Measurements from ENCODE around the gene PPM1B.

The PPM1B gene

GRCh38 chr2:44168681-44169154, at the start of gene PPM1B (continued):
- TF ChIP-seq ZFP37 (tag by site-specific recombination; IDR thresholded peaks at IDR 0.05) (0 out of 2 replicates have a peak, but pooled peaks have one; percentile 21), ZNF677 (tag by site-specific recombination; IDR thresholded peaks at IDR 0.05) (no peak), KLF1 (tag by site-specific recombination; IDR thresholded peaks at IDR 0.05) (no peak), ZFHX2 (tag by site-specific recombination; conservative IDR thresholded peaks at IDR 0.05) (peak; percentile 40), ZXDB (tag by site-specific recombination; IDR thresholded peaks at IDR 0.05) (peak; percentile 42), HOXD13 (CRISPR knock-in tag; IDR thresholded peaks at IDR 0.05; ENCODE audit: borderline replicate concordance) (no peak), ZBTB11 (tag by site-specific recombination; conservative IDR thresholded peaks at IDR 0.05; ENCODE audit: low read depth) (peak; percentile 61; the same call in 1 of the 2 replicates), BCL11B (tag by site-specific recombination; IDR thresholded peaks at IDR 0.05; ENCODE audit: low read depth) (no peak), ZNF549 (tag by site-specific recombination; IDR thresholded peaks at IDR 0.05) (no peak), ZNF560 (tag by site-specific recombination; IDR thresholded peaks at IDR 0.05; ENCODE audit: borderline replicate concordance) (no peak), OVOL3 (tag by site-specific recombination; IDR thresholded peaks at IDR 0.05) (no peak), ZNF169 (tag by site-specific recombination; IDR thresholded peaks at IDR 0.05) (no peak), ZNF221 (tag by site-specific recombination; IDR thresholded peaks at IDR 0.05; ENCODE audit: borderline replicate concordance) (no peak), ZNF514 (tag by site-specific recombination; IDR thresholded peaks at IDR 0.05) (no peak), KLF10 (tag by site-specific recombination; IDR thresholded peaks at IDR 0.05) (peak; percentile 65; the same call in 1 of the 2 replicates), ZNF704 (tag by site-specific recombination; IDR thresholded peaks at IDR 0.05) (no peak), ZNF426 (tag by site-specific recombination; IDR thresholded peaks at IDR 0.05) (no peak), ZNF366 (tag by site-specific recombination; conservative IDR thresholded peaks at IDR 0.05) (no peak), ZNF423 (tag by site-specific recombination; IDR thresholded peaks at IDR 0.05) (peak; percentile 44; the same call in 1 of the 2 replicates), SCRT2 (tag by site-specific recombination; IDR thresholded peaks at IDR 0.05) (no peak), OSR2 (tag by site-specific recombination; IDR thresholded peaks at IDR 0.05) (no peak), ZNF548 (tag by site-specific recombination; IDR thresholded peaks at IDR 0.05) (no peak), YY1 (tag by site-specific recombination; IDR thresholded peaks at IDR 0.05) (peak; percentile 70), ZNF114 (tag by site-specific recombination; IDR thresholded peaks at IDR 0.05) (no peak), ZNF184 (tag by site-specific recombination; IDR thresholded peaks at IDR 0.05) (no peak), ZNF211 (tag by site-specific recombination; IDR thresholded peaks at IDR 0.05; ENCODE audit: low read depth) (no peak), ZNF292 (tag by site-specific recombination; IDR thresholded peaks at IDR 0.05; ENCODE audit: borderline replicate concordance, low read depth) (no peak), MEIS1 (CRISPR knock-in tag; IDR thresholded peaks at IDR 0.05; ENCODE audit: borderline replicate concordance) (no peak), ZBTB49 (tag by site-specific recombination; IDR thresholded peaks at IDR 0.05; ENCODE audit: low read depth) (no peak)
- TF ChIP-seq, protein P1, sequence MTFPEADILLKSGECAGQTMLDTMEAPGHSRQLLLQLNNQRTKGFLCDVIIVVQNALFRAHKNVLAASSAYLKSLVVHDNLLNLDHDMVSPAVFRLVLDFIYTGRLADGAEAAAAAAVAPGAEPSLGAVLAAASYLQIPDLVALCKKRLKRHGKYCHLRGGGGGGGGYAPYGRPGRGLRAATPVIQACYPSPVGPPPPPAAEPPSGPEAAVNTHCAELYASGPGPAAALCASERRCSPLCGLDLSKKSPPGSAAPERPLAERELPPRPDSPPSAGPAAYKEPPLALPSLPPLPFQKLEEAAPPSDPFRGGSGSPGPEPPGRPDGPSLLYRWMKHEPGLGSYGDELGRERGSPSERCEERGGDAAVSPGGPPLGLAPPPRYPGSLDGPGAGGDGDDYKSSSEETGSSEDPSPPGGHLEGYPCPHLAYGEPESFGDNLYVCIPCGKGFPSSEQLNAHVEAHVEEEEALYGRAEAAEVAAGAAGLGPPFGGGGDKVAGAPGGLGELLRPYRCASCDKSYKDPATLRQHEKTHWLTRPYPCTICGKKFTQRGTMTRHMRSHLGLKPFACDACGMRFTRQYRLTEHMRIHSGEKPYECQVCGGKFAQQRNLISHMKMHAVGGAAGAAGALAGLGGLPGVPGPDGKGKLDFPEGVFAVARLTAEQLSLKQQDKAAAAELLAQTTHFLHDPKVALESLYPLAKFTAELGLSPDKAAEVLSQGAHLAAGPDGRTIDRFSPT (tag by site-specific recombination; IDR thresholded peaks at IDR 0.05): peak; percentile 36; the same call in 1 of the 2 replicates
- TF ChIP-seq, protein P2, sequence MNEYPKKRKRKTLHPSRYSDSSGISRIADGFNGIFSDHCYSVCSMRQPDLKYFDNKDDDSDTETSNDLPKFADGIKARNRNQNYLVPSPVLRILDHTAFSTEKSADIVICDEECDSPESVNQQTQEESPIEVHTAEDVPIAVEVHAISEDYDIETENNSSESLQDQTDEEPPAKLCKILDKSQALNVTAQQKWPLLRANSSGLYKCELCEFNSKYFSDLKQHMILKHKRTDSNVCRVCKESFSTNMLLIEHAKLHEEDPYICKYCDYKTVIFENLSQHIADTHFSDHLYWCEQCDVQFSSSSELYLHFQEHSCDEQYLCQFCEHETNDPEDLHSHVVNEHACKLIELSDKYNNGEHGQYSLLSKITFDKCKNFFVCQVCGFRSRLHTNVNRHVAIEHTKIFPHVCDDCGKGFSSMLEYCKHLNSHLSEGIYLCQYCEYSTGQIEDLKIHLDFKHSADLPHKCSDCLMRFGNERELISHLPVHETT (tag by site-specific recombination; IDR thresholded peaks at IDR 0.05): no peak
